Adipose tissue (tissue), 3 donors: ENCODE measurements around the gene NRROS. TPM values are rescaled to one million over a fixed set of nuclear protein-coding genes. Genes with fewer than 3 reads are reported as not detected.
A peak's percentile ranks its signal among the peaks of the same experiment; 100 is the strongest.
"Not testable (repeated sequence)": the region's sequence is repeated elsewhere in the genome, so short reads cannot be mapped to it uniquely, and the experiment has no call there.

Source experiments
- H3K27ac ChIP-seq: one replicate; pipeline ENCODE4 v1.5.1; 2013; ENCODE audit warnings: low read depth, low read length
- WGBS, 3 donors: extraction: QIAGEN DNeasy Blood & Tissue Kit; methylation state at CpG; one replicate each; pipeline ENCODE4 v1.1.7; 2013; 5-methylcytosine and 5-hydroxymethylcytosine counted together
- polyA plus RNA-seq, 3 donors: library from polyadenylated mRNA; stranded (reverse); fragments of 200-250 nt; gene quantifications; one replicate each; pipeline ENCODE4 v1.2.3, GENCODE V29; 2013
- donor health status: healthy with polysubstance abuse.
- donor health status: Bipolar disorder and iron deficiency.
- donor health status: healthy.

Gene NRROS
- polyA plus RNA-seq, 3 donors, result 1.1 to 5.1 (median 3.4) TPM

DNA sequence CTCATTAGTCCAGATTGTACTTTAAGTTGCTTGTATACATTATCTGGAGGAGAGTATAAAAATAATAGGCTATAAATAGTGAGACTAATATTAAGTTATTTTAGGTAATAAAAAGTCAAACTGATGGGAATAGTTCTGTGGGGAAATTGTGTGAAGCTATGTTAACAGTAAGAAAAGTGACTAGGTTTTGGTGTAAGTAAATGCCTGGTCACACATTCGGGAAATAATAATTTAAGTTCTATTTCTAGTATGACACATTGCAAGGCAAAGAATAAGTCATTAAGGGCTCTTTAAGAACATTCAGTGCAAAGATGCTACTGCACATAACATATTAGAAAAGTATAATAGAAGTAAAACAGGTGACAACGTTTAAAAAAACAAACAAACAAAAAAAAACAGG lies 18.8 kb upstream of the NRROS start:
- WGBS, 3 donors, result 54 to 63% (median 57%) methylated on average over 2 of the region's 2 CpGs
- H3K27ac ChIP-seq, result no peak overlapping the region

DNA sequence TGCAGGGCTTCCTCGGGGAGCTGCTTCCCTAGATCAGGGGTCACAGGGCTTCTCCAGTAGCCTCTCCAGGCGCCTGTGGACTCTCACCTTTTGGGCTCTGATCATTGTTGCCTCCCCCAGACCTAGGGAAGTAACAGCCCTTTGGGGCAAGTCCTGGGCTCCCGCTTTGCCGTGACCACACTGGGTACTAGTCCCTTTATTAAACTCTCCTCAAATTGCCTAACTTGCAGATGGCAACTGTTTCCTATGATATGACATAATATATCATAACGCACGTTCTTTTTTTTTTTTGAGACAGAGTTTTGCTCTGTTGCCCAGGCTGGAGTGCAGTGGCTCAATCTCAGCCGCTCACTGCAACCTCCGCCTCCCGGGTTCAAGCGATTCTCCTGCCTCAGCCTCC lies 17.9 kb upstream of the NRROS start:
- 56 to 83% (median 64%) methylated on average over 10 of the region's 10 CpGs for WGBS, 3 donors
- no peak overlapping the region for H3K27ac ChIP-seq

DNA sequence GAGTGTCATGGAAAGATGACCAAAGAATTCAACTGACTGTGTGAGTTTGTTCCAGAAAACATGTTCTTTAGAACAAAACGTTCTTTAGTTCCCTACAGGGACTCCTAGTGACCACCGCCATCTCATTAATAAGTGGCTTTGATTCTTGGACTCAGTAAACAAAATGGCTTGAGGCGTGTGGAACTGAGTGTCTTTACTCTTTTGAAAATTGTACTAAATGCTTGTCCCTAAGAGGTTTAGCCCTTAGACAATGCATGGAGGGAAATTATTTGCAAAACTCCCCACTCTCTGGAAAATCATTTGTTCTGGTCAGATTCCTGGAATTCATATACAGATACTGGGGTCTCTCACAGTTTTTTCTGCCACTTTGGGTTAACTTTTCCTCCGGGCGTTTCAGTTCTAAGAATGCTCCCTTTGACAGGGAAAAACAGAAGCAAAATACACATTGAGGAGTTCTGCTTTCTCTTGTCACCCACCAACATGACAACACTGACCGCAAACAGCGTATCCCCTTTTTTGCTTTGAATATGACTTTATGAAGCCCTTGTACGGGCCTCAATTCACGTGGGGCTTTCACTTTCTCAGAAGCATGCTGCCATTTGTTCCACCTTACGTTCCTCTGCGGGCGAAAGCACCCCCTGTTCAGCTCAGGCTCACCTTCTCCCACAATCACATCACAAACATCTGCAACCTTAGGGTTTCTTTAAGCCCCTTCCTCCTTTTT lies 15.3 kb upstream of the NRROS start:
- no peak overlapping the region for H3K27ac ChIP-seq

GRCh38 chr3:196624907-196625306 lies 14.6 kb upstream of the NRROS start:
- no peak overlapping the region for H3K27ac ChIP-seq

More for the DNA sequence above, 15.3 kb upstream of the NRROS start:
- 45 to 62% (median 57%) methylated on average over 12 of the region's 12 CpGs for WGBS, 3 donors

GRCh38 chr3:196625331-196625730 lies 14.2 kb upstream of the NRROS start:
- WGBS, 3 donors, result 64 to 80% (median 79%) methylated on average over 6 of the region's 6 CpGs
- no peak overlapping the region for H3K27ac ChIP-seq

More at GRCh38 chr3:196624907-196625306, 14.6 kb upstream of the NRROS start:
- 55 to 89% (median 69%) methylated on average over 16 of the region's 16 CpGs for WGBS, 3 donors

GRCh38 chr3:196627918-196628231 lies 11.6 kb upstream of the NRROS start:
- 82 to 92% (median 90%) methylated on average over 8 of the region's 8 CpGs for WGBS, 3 donors
- H3K27ac ChIP-seq, result no peak overlapping the region

DNA sequence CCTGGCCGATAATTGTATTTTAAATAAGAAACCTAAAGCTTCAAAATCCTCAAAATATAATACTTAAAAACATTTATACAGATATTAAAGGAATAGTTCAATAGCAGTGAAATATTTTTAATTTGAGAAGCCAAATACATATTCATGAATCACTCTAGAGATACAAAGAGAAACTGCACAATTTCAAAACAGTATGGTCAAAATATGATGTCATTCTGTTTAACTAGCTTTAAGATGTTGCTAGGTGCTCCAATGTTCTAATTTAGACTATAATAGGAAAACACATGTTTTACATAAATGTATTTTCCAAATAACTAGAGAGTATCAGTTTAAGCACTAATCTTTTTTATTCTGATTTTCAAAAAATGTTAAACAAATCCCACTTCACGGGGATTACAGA lies 10.3 kb upstream of the NRROS start:
- no peak overlapping the region for H3K27ac ChIP-seq
- WGBS, 3 donors, result 75 to 93% (median 78%) methylated on average over 2 of the region's 2 CpGs

DNA sequence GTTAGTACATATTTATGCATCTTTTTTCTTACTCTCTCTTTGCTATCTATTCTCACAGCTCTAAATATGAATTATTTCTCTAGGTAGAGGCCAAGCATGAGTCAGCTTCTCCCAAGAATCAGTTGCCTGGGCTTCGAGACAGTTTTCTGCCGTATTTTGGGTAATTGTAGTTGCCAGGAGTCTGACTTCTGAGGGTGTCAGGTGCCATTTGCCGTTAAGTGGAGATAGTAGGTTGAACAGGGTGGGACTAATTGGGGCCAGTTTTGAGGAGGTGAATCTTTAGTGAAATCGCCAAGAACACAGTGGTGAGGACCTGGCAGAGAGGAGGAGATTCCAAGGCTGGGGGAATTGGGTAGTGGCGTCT lies 7.8 kb upstream of the NRROS start:
- H3K27ac ChIP-seq, result no peak overlapping the region
- WGBS, 3 donors, result 14 to 32% (median 15%) methylated on average over 5 of the region's 5 CpGs

- 1% methylated on average over 42 to 43 of the region's 43 CpGs for WGBS, 3 donors
- H3K27ac ChIP-seq, result peak overlapping the region; percentile 83
These were observed 7.3 kb upstream of the NRROS start for GRCh38 chr3:196632046-196632751.

- no peak overlapping the region for H3K27ac ChIP-seq
- WGBS, 3 donors, result 69 to 87% (median 78%) methylated on average over 12 of the region's 12 CpGs
These were observed 5.8 kb upstream of the NRROS start for GRCh38 chr3:196633555-196634151.

DNA sequence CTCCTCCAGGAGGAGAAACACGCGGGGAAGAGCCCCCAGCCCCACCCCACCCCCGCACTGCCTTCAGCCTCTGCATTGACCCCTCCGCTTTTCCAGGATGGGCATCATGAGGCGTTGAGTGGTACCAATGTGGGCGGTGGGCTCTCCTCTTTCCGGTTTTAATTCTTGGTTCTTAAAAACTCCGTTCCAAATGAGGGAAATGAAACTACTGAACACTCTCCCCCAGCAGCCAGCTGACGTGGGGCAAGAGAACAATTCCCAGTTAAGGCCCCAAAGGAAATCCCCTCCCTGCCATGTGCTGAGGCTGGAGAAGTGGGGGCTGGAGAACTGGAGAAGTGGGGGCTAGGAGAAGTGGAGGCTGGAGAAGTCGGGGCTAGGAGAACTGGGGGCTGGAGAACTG lies 5.3 kb upstream of the NRROS start:
- no peak overlapping the region for H3K27ac ChIP-seq
- 50 to 70% (median 58%) methylated on average over 10 of the region's 10 CpGs for WGBS, 3 donors

- H3K27ac ChIP-seq, result no peak overlapping the region
- 70 to 76% (median 73%) methylated on average over 7 of the region's 7 CpGs for WGBS, 3 donors
These were observed 4.7 kb upstream of the NRROS start for GRCh38 chr3:196634829-196635228.

- 68 to 75% (median 75%) methylated on average over 20 of the region's 20 CpGs for WGBS, 3 donors
- no peak overlapping the region for H3K27ac ChIP-seq
These were observed 2.8 kb upstream of the NRROS start for GRCh38 chr3:196636369-196637349.

DNA sequence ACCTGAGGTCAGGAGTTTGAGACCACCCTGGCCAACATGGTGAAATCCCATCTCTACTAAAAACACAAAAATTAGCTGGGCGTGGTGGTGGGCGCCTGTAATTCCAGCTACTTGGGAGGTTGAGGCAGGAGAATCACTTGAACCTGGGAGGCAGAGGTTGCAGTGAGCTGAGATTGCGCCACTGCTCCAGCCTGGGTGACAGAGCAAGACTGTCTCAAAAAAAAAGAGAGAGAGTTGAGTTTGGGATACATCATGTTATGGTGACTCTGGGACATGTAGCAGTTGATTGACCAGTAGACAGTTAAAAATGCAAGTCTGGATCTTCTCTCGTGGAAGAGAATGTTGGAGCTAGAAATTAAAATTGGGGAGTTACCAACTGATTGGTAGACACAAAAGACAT lies 1.6 kb upstream of the NRROS start:
- WGBS, 3 donors, result 86 to 87% (median 87%) methylated on average over 4 of the region's 4 CpGs
- not testable (repeated sequence) for H3K27ac ChIP-seq

DNA sequence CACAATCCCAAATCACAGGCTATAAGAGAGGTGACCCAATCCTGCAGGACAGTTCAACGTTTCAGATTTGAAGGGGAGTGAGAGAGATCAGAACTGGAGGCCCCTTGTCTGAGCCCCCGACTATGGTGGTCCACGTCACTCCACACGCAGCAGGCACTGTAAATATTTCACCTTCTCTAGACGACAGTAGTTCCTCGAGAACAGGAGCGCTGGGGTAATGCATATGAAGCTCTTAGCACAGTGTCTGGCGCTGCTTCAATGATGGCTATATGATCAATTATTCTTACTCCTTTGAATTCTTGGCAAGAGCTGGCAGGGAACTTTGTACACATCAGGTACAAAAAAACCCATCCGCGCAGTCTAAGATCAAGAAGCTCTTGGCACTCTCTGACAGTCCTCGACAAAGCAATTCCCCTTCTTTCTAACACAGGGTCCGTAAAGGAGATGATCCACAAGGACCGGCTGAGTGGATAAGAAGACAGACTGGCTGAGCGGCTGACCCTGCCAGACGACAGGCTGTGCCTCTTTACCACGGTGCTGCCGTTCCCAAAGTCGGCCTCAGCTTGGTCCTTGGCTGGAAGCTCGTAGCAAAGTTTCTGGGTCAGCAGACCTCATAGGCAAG lies 522 bp upstream of the NRROS start:
- H3K27ac ChIP-seq, result no peak overlapping the region
- WGBS, 3 donors, result 17 to 26% (median 21%) methylated on average over 19 of the region's 19 CpGs

DNA sequence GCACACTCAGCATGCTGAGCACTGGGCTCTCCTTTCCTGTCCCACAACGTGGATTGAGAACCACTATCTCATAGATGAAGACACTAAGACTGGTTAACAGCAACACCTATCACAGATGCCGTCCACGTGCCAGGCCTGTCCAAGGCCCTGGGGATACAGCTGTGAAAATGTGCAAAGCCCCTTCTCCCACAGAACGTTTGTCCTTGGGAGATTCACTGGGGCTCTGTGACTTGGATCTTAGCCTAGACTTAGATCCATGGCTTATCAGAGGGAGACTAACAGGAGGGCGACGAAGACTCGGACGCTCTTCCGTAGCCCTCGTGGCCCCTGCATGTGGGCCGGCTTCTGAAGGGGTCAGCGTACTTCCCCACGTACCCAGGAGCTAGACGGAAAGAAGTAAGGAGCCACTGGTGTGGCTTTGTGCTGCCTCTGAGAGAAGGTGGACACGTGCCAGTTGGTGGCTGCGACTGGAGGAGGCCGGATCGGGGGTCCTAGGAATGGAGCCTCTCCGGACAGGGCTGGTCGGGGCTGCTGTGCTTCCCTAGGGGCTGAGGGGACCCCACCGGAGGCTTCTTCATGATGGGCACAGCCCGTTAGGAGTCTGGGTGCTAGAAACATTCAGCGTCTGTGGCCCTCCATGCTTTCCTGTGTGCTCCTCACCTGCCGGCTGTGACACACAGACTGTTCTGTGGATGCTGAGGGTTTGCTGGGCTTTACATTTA lies 964 bp downstream of the NRROS start:
- 34 to 61% (median 41%) methylated on average over 24 of the region's 24 CpGs for WGBS, 3 donors
- no peak overlapping the region for H3K27ac ChIP-seq

GRCh38 chr3:196641333-196642054 lies 2.0 kb downstream of the NRROS start:
- no peak overlapping the region for H3K27ac ChIP-seq

More at GRCh38 chr3:196641333-196642054, 2.0 kb downstream of the NRROS start:
- 50 to 82% (median 57%) methylated on average over 9 of the region's 9 CpGs for WGBS, 3 donors
